Stimulated activated CD4-positive, alpha-beta T cell treated with anti-CD3 and anti-CD28 coated beads, Interleukin-1b, Interleukin-23, amount 100 ng/mL, for 4 hours (primary cell): ENCODE results near the gene VPS11.

Source experiments
- DNase-seq, 2 donors: peaks; one replicate each; pipeline ENCODE4 v3.0.0-alpha.2; 2020; ENCODE audit warnings: low read depth in 2 of 2

Gene VPS11

DNA sequence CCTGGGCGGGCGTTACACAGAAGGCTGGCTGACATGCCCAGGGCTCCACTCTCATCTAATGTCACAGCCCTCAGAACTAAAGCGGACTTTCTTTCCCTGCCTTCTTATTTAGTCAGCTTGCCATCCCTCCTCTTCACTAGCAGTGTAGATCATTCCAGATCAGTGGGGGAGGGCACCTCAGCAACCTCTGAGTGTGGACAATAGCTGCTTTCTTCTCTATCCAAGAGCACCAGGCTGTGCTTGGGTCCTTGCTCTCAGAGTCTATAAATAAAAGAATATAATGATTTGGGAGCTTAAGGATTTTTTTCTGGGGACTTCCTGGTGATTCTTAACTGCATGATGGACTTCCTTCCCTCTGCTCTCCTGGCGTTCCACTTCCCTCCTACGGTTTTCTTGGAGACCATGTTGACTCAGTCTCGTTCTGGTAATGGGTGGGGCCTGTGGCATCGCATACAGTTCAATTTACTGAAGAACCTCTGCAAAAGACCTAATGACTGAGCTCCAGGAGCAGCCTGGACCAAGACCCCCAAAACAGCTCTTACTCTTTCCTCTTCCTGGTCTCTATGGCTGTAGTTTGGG is 14.2 kb downstream of the VPS11 start:
- no peak for DNase-seq

- peak; percentile 80 to 85 for DNase-seq
Measured at GRCh38 chr11:119084663-119085436, 17.2 kb downstream of the VPS11 start, which contains the start of gene HMBS. Gene HMBS (plus strand): TSS chr11:119084881. CDS start chr11:119085034, 153 bp downstream.

DNA sequence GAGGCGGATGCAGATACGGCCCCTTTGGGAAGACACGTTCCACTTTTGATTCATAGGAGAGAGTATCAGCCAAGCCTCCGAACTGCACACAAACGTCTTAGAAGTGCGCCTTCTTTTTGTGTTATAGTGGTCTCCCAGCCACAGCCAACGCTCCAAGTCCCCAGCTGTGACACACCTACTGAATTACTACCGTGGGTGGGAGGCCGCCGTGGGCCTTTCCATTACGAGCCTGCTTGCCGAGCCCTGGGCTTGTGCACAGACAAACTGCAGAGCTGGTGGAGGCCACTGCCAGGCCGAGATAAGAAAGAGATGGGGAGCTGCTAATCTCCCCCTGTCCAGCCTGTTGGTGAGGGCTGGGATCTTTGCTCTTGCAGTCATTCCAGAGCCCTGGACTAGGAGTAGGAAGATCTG is 17.8 kb downstream of the VPS11 start:
- peak; percentile 34 to 41 for DNase-seq

- DNase-seq, result no peak
Measured at GRCh38 chr11:119087123-119087522, 19.5 kb downstream of the VPS11 start.

GRCh38 chr11:119087747-119088241 is 20.2 kb downstream of the VPS11 start:
- no peak for DNase-seq

DNA sequence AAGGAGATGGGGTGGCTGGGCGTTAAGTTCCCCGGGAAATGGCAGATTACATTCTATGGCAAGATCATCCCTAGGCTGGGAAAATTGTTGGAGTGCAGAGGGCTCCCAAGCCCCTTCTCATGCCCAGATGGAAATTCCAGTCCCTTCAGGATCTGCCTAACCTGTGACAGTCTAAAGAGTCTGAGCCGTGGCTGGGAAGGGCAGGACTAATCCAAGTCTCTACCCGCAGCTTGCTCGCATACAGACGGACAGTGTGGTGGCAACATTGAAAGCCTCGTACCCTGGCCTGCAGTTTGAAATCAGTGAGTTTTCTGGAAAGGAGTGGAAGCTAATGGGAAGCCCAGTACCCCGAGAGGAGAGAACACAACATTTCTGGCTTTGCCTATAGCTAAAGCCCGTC is 20.8 kb downstream of the VPS11 start:
- no peak for DNase-seq

GRCh38 chr11:119089319-119089718 is 21.7 kb downstream of the VPS11 start:
- no peak for DNase-seq

- DNase-seq, result no peak
Measured at GRCh38 chr11:119091178-119091577, 23.6 kb downstream of the VPS11 start.

DNA sequence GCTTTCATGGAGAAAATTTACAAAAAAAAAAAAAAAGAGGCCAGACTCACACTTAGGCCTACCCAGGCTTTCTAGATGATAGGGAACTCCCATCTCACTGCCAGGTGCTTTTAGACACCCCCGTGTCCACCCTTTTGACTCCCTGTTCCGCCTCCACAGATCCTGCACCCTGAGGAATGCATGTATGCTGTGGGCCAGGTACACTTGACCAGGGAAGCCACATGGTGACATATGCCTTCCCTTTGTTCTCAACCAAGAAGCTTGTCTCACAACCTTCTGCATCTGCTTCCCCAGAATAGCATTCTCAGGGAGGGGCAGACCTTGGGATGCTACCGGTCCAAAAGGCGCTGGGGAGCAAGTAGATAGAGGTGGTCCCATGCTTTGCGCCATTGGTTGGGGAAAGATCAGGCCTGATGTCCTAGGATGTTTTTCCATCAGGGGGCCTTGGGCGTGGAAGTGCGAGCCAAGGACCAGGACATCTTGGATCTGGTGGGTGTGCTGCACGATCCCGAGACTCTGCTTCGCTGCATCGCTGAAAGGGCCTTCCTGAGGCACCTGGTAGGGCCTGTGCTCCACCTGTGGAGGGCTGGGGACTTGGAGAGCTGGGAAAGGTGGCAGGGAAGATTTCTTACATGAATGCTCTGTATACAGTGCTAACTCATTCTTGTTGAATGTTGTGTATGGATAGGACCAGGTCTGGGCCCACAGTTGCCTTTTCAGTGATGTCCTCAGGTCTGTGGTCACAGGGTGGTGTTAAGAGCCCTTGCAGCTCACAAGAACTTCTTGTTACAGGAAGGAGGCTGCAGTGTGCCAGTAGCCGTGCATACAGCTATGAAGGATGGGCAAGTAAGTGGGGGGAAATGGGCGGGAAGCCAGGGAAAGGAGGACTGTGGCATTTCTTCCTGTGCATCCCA is 24.6 kb downstream of the VPS11 start:
- no peak for DNase-seq

GRCh38 chr11:119092880-119093842 is 25.5 kb downstream of the VPS11 start:
- no peak for DNase-seq

DNA sequence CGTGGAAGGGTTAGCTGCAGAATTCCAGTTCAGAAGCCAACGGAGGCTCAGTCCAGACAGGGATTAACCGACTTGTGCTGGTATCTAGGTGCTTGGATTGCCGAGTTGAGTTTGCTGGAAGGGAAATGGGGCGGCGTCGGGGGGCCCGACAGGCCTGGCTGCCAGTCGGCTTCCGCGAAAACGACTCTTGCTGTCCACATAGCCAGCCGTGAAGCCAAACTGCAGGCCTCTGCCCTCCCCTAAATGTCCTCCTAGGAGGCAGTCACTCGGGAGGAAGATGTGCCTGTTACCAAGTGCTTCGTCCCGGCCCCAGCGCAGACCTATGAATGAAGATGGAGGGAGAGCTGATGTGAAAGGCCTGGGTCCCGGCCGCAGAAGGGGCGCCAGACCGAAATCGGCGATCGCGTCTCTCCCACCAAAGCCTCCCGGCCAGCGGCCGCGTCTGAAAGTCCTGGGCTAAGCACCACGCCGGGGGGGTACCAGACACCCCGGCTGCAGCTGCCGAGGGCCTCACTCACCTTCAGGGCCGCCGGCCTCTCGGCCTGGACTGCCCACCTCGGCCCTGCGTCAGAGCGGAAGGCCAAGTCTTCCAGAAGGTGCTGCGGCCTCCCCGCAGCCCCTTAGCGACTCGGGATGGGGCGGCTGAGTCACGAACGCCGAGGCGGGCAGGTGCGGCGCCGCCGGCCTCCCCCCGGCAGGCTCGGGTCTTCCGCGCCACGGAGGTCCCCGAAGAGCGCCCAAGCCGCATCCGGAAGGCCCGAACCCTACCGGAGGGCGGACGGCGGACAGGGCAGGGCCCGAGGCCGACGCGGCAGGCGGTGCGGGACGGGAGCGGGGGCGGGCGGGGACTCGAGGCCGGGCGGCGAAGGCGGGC is 26.6 kb downstream of the VPS11 start:
- DNase-seq, result peak; percentile 34 to 50

- peak; percentile 25 to 55 for DNase-seq
Measured at GRCh38 chr11:119094816-119095065, 27.1 kb downstream of the VPS11 start.

DNA sequence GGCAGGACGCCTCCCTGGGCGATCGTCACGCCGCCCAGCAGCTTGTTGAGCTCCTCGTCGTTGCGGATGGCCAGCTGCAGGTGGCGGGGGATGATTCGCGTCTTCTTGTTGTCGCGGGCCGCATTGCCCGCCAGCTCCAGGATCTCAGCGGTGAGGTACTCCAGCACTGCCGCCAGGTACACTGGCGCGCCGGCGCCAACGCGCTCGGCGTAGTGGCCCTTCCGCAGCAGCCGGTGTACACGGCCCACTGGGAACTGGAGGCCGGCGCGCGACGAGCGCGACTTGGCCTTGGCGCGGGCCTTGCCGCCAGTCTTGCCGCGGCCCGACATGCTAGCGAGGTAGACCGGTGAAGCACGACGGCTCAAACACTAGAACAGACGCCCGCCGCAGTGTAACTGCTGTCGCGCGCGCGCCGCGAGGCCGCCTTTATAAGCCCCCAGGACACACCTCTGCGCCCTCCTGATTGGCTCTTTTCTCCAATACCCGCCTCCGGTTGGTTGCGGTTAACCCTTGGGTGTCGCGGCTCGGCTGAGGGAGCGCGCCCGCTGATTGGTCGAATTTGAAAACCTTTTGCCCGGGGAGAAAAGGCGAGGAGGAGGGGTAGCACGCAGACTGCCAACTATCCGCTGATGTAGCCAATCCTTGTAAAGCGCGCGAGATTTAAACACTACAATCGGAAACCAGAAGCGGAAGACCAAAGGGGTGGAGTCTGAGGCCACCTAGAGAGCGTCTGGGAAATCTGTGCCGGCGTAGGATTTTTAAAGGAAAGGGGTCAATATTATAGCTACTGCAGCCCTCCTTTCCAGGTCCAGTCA is 27.7 kb downstream of the VPS11 start:
- DNase-seq, result peak; percentile 95 to 99

GRCh38 chr11:119099711-119100110 is 32.1 kb downstream of the VPS11 start:
- no peak for DNase-seq

- no peak for DNase-seq
Measured at GRCh38 chr11:119100246-119100970, 32.8 kb downstream of the VPS11 start.

DNA sequence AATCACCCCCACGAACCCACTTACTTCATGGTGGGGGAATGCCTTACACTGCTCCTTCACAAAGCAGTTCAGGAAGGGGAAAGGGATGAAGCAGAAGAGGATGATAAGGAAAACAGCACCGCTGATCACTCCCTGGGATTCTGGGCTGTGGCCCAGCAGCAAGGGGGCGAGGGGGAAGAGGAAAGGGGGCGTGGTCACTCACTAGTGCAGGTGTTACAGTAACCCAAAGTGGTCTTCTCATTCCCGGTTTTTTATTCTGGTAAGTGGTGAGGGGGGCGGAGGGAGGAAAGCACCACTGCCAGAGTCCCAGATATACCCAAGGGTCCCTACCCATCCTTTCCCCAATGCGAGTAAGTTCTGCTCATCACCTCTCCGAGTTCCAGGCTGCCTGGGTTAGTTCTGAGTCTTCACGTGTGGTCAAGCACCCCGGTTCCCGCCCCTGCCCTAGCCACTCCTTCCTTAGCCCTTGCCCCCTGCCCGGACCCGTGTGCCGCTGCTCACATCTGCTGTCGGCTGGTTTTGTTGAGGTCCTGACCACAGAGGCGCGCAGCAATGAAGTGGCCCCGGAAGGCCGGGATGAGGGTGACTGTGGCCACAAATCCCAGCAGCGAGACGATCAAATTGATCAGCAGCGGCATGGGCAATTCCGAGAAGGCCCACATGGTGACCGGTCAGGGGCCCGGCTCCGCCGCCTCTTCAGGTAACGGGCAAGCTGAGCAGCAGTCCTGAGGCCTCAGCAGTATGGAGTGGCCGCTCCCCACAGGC is 33.6 kb downstream of the VPS11 start:
- no peak for DNase-seq

GRCh38 chr11:119101759-119102423 is 34.3 kb downstream of the VPS11 start, which contains the start of gene DPAGT1:
Gene DPAGT1 (minus strand): TSS chr11:119101853. CDS start chr11:119101655, 198 bp downstream.
- peak; percentile 72 to 73 for DNase-seq
